Measurements from ENCODE around the gene UBE2Q1.

Gene UBE2Q1

DNA sequence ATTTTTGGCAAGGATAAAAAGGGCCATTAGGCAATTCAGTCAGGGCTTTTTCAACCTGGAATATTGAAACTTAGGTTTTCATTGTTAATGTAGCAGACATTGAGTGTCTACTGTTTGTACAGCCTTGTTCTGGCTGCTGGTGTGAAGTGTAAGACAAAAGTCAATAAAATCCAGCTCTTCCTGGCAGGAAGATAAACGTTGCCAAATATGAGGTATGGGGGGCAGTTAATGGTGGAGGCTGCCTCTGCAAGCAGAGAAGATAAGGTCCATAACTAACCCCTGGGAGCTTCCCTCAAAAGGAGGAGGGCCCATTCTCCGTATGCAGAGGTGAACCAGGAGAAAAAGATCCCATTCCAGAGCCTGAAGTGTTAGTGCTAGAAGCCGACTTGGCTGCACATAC is 36.8 kb downstream of the UBE2Q1 start:
- POLR2A ChIA-PET = no interaction called here
- no peak for DNase-seq (ENCODE audit: extremely low spot score)
- no peak for TF ChIP-seq LEF1 (IDR thresholded peaks at IDR 0.05; ENCODE audit: borderline replicate concordance)
- no peak for TF ChIP-seq FOXA1 (IDR thresholded peaks at IDR 0.05)
- no peak for TF ChIP-seq TARDBP (IDR thresholded peaks at IDR 0.05)
- TF ChIP-seq ARNT (IDR thresholded peaks at IDR 0.05) = no peak
- no peak for TF ChIP-seq SP1 (IDR thresholded peaks at IDR 0.05)
- CTCF ChIA-PET = interaction anchor here (1.8 kb wide), 1 partner anchor 25 kb away, joined by 8 read pairs; no protein-coding TSS in a partner anchor

DNA sequence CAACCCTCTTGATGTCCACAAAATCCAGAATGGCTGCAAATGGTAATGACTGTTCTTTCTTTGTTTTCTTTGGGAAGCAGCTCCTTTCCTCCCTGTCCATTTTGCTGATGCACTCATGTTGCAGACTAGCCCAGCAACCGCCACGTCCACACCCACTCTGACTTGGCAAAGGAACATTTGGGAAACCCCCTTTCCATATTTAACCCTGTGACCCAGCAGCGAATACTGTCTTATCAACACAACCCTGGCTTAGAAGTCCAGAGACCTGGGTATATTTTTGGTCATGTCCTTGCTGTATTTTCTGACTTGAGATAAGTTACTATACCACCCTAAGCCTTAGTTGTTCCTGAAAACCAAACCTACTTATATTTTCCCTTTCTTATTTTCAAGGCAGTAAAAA is 38.1 kb downstream of the UBE2Q1 start:
- TF ChIP-seq ELF4 (IDR thresholded peaks at IDR 0.05) = no peak
- CTCF ChIA-PET = interaction anchor here (1.8 kb wide), 1 partner anchor 26 kb away, joined by 8 read pairs; no protein-coding TSS in a partner anchor
- no peak for DNase-seq (ENCODE audit: extremely low spot score)
- POLR2A ChIA-PET = no interaction called here

DNA sequence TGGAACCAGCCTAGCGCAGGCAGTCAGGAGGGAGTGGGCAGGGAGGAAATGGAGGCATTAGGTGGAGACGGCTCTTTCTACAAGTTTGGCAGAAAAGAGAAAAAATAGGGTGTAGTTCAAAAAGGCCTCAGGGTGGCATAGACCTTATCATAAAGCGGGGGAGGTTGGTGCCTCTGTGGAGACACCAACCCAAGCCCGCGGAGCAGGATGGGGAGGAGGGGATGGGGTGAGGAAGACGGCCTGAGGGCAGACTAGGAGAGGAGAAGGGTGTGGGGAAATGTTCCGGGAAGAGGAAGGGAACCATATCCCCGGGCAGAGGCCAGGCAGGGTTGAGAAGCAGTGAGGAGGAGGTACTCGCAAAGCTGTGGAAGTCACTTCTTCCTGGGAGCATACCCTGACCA is 38.9 kb downstream of the UBE2Q1 start:
- TF ChIP-seq SUZ12 (IDR thresholded peaks at IDR 0.05) (no peak), ELF4 (IDR thresholded peaks at IDR 0.05) (no peak), CTBP1 (IDR thresholded peaks at IDR 0.05; ENCODE audit: borderline replicate concordance) (no peak), FOXA1 (IDR thresholded peaks at IDR 0.05) (no peak), FOXM1 (IDR thresholded peaks at IDR 0.05; ENCODE audit: borderline replicate concordance) (no peak), LEF1 (IDR thresholded peaks at IDR 0.05; ENCODE audit: borderline replicate concordance) (no peak), BHLHE40 (IDR thresholded peaks at IDR 0.05; ENCODE audit: borderline replicate concordance) (no peak)
- DNase-seq (ENCODE audit: extremely low spot score) = no peak
- ChIA-PET CTCF (no interaction called here), POLR2A (no interaction called here)

DNA sequence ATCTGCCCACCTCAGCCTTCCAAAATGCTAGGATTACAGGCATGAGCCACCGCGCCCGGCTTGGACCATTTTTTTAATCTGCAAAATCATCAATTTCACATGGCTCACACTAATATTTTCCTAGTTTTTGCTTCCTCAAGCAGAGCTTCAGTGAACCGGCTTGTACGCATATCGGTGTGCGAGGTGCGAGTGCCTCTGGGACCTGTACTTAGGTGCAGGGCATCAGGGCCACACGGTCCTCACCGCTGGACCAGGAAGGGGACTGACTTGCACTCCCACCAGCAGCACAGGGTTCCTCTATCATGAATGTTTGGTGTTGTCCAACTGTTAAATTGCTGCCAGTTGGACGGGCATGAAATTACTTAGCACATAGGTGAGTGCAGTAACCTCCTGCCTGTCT is 40.8 kb downstream of the UBE2Q1 start:
- POLR2A ChIA-PET = interaction anchor here (0.6 kb wide), 1 partner anchor 1524 kb away, joined by 4 read pairs; no protein-coding TSS in a partner anchor
- no peak for DNase-seq (ENCODE audit: extremely low spot score)
- CTCF ChIA-PET = interaction anchor here (0.6 kb wide), 1 partner anchor 86 kb away, joined by 8 read pairs; no protein-coding TSS in a partner anchor
- TF ChIP-seq FOXM1 (IDR thresholded peaks at IDR 0.05; ENCODE audit: borderline replicate concordance) = no peak
- no peak for TF ChIP-seq TARDBP (IDR thresholded peaks at IDR 0.05)
- TF ChIP-seq, protein P1, sequence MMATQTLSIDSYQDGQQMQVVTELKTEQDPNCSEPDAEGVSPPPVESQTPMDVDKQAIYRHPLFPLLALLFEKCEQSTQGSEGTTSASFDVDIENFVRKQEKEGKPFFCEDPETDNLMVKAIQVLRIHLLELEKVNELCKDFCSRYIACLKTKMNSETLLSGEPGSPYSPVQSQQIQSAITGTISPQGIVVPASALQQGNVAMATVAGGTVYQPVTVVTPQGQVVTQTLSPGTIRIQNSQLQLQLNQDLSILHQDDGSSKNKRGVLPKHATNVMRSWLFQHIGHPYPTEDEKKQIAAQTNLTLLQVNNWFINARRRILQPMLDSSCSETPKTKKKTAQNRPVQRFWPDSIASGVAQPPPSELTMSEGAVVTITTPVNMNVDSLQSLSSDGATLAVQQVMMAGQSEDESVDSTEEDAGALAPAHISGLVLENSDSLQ (IDR thresholded peaks at IDR 0.05) = no peak
- no peak for TF ChIP-seq BHLHE40 (IDR thresholded peaks at IDR 0.05; ENCODE audit: borderline replicate concordance)
- TF ChIP-seq ZNF384 (IDR thresholded peaks at IDR 0.05) = no peak
- no peak for TF ChIP-seq L3MBTL2 (conservative IDR thresholded peaks at IDR 0.05)
- no peak for TF ChIP-seq FOXA1 (IDR thresholded peaks at IDR 0.05)
- TF ChIP-seq HDGF (IDR thresholded peaks at IDR 0.05; ENCODE audit: borderline replicate concordance) = no peak
- TF ChIP-seq SP1 (IDR thresholded peaks at IDR 0.05) = no peak
- TF ChIP-seq SUZ12 (IDR thresholded peaks at IDR 0.05) = no peak
- no peak for TF ChIP-seq FOXK2 (IDR thresholded peaks at IDR 0.05)
- TF ChIP-seq LEF1 (IDR thresholded peaks at IDR 0.05; ENCODE audit: borderline replicate concordance) = no peak
- no peak for TF ChIP-seq CTBP1 (IDR thresholded peaks at IDR 0.05; ENCODE audit: borderline replicate concordance)
- TF ChIP-seq NFRKB (IDR thresholded peaks at IDR 0.05) = no peak
- TF ChIP-seq ELF4 (IDR thresholded peaks at IDR 0.05) = no peak
- TF ChIP-seq ARNT (IDR thresholded peaks at IDR 0.05) = no peak

DNA sequence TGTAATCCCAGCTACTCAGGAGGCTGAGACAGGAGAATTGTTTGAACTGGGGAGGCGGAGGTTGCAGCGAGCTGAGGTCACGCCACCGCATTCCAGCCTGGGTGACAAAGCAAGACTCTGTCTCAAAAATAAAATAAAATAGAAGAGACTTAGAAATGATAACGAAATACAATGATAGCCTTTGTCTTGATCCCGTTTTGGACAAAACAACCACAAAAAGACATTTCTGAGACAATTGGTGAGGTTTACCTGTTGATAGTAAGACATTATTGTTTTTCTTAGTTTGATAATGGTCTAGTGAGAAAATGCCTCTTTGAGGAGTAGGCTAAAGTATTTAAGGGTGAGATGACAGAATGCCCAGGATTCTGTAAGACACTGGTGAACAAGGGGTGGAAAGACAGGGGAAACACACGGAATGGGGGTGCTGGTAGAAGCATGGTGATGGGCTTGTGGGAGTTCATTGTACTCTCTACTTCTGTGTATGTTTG is 44.4 kb downstream of the UBE2Q1 start:
- no peak for DNase-seq (ENCODE audit: extremely low spot score)
- CTCF ChIA-PET = no interaction called here
- TF ChIP-seq HDGF (IDR thresholded peaks at IDR 0.05; ENCODE audit: borderline replicate concordance) (no peak), CTBP1 (IDR thresholded peaks at IDR 0.05; ENCODE audit: borderline replicate concordance) (no peak), FOXA1 (IDR thresholded peaks at IDR 0.05) (no peak), NFRKB (IDR thresholded peaks at IDR 0.05) (no peak), ZNF384 (IDR thresholded peaks at IDR 0.05) (no peak)
- POLR2A ChIA-PET = no interaction called here

DNA sequence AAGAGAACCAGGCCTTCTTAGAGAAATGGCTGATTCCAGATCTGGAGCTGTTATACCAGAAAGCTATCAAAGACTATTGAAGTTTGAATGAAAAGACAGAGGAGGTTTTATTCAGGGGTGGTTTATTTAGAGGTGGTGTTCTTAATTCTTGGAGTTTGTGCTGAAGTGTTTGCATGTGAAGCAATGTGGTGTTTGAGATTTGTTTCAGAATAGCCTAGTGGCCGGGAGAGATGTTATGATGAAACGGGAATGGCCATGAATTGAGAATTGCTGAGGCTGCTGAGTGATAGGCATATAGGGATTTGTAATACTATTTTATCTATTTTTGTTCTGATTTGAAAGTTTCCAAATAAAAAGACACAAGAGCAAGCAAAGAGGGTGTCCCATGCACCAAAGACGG is 45.7 kb downstream of the UBE2Q1 start:
- no peak for TF ChIP-seq NFRKB (IDR thresholded peaks at IDR 0.05)
- TF ChIP-seq BHLHE40 (IDR thresholded peaks at IDR 0.05; ENCODE audit: borderline replicate concordance) = no peak
- no peak for TF ChIP-seq ELF4 (IDR thresholded peaks at IDR 0.05)
- TF ChIP-seq CTBP1 (IDR thresholded peaks at IDR 0.05; ENCODE audit: borderline replicate concordance) = no peak
- TF ChIP-seq L3MBTL2 (conservative IDR thresholded peaks at IDR 0.05) = no peak
- TF ChIP-seq ZNF384 (IDR thresholded peaks at IDR 0.05) = no peak
- TF ChIP-seq HDGF (IDR thresholded peaks at IDR 0.05; ENCODE audit: borderline replicate concordance) = no peak
- POLR2A ChIA-PET = interaction anchor here (1.0 kb wide), 1 partner anchor 49 kb away, joined by 3 read pairs; no protein-coding TSS in a partner anchor
- CTCF ChIA-PET = interaction anchor here (1.0 kb wide), 1 partner anchor 32 kb away, joined by 3 read pairs; no protein-coding TSS in a partner anchor
- no peak for DNase-seq (ENCODE audit: extremely low spot score)

DNA sequence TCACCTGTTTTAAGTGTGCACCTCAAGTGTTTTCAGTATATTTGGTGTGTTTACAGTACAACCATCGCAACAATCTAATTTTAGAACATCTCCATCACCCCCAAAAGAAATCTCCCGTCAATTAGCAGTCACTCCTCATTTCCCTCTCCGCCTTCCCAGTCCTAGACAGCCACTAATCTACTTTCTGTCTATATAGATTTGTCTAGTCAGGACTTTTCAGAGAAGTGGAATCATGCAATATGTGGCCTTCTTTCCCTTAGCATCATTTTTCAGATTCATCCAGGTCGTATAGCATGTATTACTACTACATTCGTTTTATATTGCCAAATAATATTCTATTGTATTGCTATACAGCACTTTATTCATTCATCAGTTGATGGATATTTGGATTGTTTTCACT is 54.6 kb downstream of the UBE2Q1 start:
- POLR2A ChIA-PET = no interaction called here
- no peak for TF ChIP-seq BHLHE40 (IDR thresholded peaks at IDR 0.05; ENCODE audit: borderline replicate concordance)
- TF ChIP-seq CTBP1 (IDR thresholded peaks at IDR 0.05; ENCODE audit: borderline replicate concordance) = no peak
- no peak for TF ChIP-seq L3MBTL2 (conservative IDR thresholded peaks at IDR 0.05)
- TF ChIP-seq SUZ12 (IDR thresholded peaks at IDR 0.05) = no peak
- TF ChIP-seq TARDBP (IDR thresholded peaks at IDR 0.05) = no peak
- no peak for TF ChIP-seq ARNT (IDR thresholded peaks at IDR 0.05)
- no peak for TF ChIP-seq ELF4 (IDR thresholded peaks at IDR 0.05)
- no peak for TF ChIP-seq LEF1 (IDR thresholded peaks at IDR 0.05; ENCODE audit: borderline replicate concordance)
- no peak for TF ChIP-seq ZNF384 (IDR thresholded peaks at IDR 0.05)
- TF ChIP-seq FOXK2 (IDR thresholded peaks at IDR 0.05) = no peak
- TF ChIP-seq, protein P1 (IDR thresholded peaks at IDR 0.05) = no peak
- no peak for TF ChIP-seq HDGF (IDR thresholded peaks at IDR 0.05; ENCODE audit: borderline replicate concordance)
- TF ChIP-seq FOXA1 (IDR thresholded peaks at IDR 0.05) = no peak
- TF ChIP-seq NFRKB (IDR thresholded peaks at IDR 0.05) = no peak
- TF ChIP-seq FOXM1 (IDR thresholded peaks at IDR 0.05; ENCODE audit: borderline replicate concordance) = no peak
- TF ChIP-seq SP1 (IDR thresholded peaks at IDR 0.05) = no peak
- CTCF ChIA-PET = no interaction called here
- DNase-seq (ENCODE audit: extremely low spot score) = no peak

Data from HEK293T (cell line).